PC-3 (cell line): ENCODE results near the gene PHC2. TPM values are rescaled to one million over a fixed set of nuclear protein-coding genes. Genes with fewer than 3 reads are reported as not detected.

Experiments
- ATAC-seq: fragments of 200-7000 bp; cut with Tn5 transposase; 2 replicates; pipeline ENCODE4 v1.9.1; 2020; ENCODE audit warnings: mild to moderate bottlenecking, moderate library complexity
- BruUV-seq: library from RNA; stranded (reverse); fragments of 400-500 nt; replicated peaks from 2 replicates; lab custom pipeline; 2021; lab: Mats Ljungman, UMichigan
- CTCF ChIA-PET: fragments of 300-600 bp; sonication (Branson Sonifier 250); formaldehyde crosslinking; loops from one replicate; lab custom pipeline; 2022; ENCODE audit warnings: antibody characterized with exemption; lab: Charles Lee
- POLR2A ChIA-PET: fragments of 300-600 bp; sonication (Branson Sonifier 250); formaldehyde crosslinking; loops from one replicate; lab custom pipeline; 2022; ENCODE audit warnings: antibody characterized with exemption; ENCODE audit not compliant: unreplicated experiment; lab: Charles Lee
- DNase-seq: peaks from one replicate; pipeline ENCODE4 v3.0.0-alpha.2; 2015
- H2AFZ ChIP-seq: fragments of 300-600 bp; sonication (generic); 2 replicates; pipeline ENCODE4 v1.6.0; 2016; ENCODE audit warnings: antibody characterized with exemption, low read length
- H3F3A ChIP-seq: fragments of 300-600 bp; sonication (generic); one replicate; pipeline ENCODE4 v1.6.0; 2017; ENCODE audit warnings: antibody characterized with exemption, low read length, control low read depth, mild to moderate bottlenecking; ENCODE audit not compliant: unreplicated experiment
- H3K27ac ChIP-seq: fragments of 300-600 bp; sonication (generic); 2 replicates; pipeline ENCODE4 v1.5.1; 2016; ENCODE audit warnings: mild to moderate bottlenecking, low read length
- H3K27me3 ChIP-seq: fragments of 300-600 bp; sonication (generic); 2 replicates; pipeline ENCODE4 v1.6.1; 2016; ENCODE audit warnings: low read length, mixed read lengths
- H3K36me3 ChIP-seq: fragments of 300-600 bp; sonication (generic); 2 replicates; pipeline ENCODE4 v1.6.1; 2016; ENCODE audit warnings: low read depth, mixed run types, low read length, mixed read lengths
- H3K4me1 ChIP-seq: fragments of 300-600 bp; sonication (generic); 2 replicates; pipeline ENCODE4 v1.5.1; 2016; ENCODE audit warnings: low read length; ENCODE audit not compliant: insufficient read depth
- H3K4me2 ChIP-seq: fragments of 300-600 bp; sonication (generic); 2 replicates; pipeline ENCODE4 v1.6.0; 2016; ENCODE audit warnings: low read length
- H3K4me3 ChIP-seq: fragments of 300-600 bp; sonication (generic); 2 replicates; pipeline ENCODE4 v1.5.1; 2016; ENCODE audit warnings: mild to moderate bottlenecking, low read length, mixed read lengths
- H3K79me2 ChIP-seq: fragments of 300-600 bp; sonication (generic); 2 replicates; pipeline ENCODE4 v1.6.1; 2017; ENCODE audit warnings: low read length, mixed read lengths
- H3K9ac ChIP-seq: fragments of 300-600 bp; sonication (generic); 2 replicates; pipeline ENCODE4 v1.6.0; 2016; ENCODE audit warnings: mild to moderate bottlenecking, low read length
- H3K9me2 ChIP-seq: fragments of 300-600 bp; sonication (generic); replicated peaks from 2 replicates; pipeline ENCODE4 v1.6.1; 2016; ENCODE audit warnings: mixed run types, low read length, mixed read lengths
- H3K9me3 ChIP-seq: fragments of 300-600 bp; sonication (generic); 2 replicates; pipeline ENCODE4 v1.6.1; 2016; ENCODE audit warnings: low read length, mixed read lengths
- H4K20me1 ChIP-seq: fragments of 300-600 bp; sonication (generic); 2 replicates; pipeline ENCODE4 v1.6.1; 2016; ENCODE audit warnings: low read length, mixed read lengths
- CTCF ChIP-seq: fragments of 300-600 bp; sonication (generic); conservative IDR thresholded peaks from 2 replicates; pipeline ENCODE4 v1.5.1; 2017; ENCODE audit warnings: antibody characterized with exemption, low read depth, mild to moderate bottlenecking, low read length
- EZH2 ChIP-seq: fragments of 300-600 bp; sonication (generic); IDR thresholded peaks from one replicate; pipeline ENCODE4 v1.6.1; 2017; ENCODE audit warnings: antibody characterized with exemption, mild to moderate bottlenecking, low read length; ENCODE audit not compliant: unreplicated experiment
- EZH2phosphoT487 ChIP-seq: fragments of 300-600 bp; sonication (generic); IDR thresholded peaks from 2 replicates; pipeline ENCODE4 v1.6.1; 2018; ENCODE audit warnings: mild to moderate bottlenecking, antibody characterized with exemption, low read length, borderline replicate concordance
- intact Hi-C: fragments of 100-400 bp; cut with micrococcal nuclease; formaldehyde crosslinking; loops from 2 replicates; pipeline ENCODE4 v1.9.0; 2023
- total RNA-seq: library from RNA; depleted of rRNA; stranded (reverse); fragments of >200 nt; gene quantifications from 2 replicates; pipeline ENCODE4 v1.2.3, GENCODE V29; 2014

The PHC2 gene
- total RNA-seq, 1 experiment from 2014 or later: 134 TPM

GRCh38 chr1:33336580-33336979, 94.3 kb downstream of the PHC2 start:
- no peak for TF ChIP-seq CTCF
- no peak for TF ChIP-seq EZH2
- no peak for TF ChIP-seq EZH2phosphoT487
- H3K36me3 ChIP-seq: peaks cover 64% of the 10 kb centered on the region
- ATAC-seq (no peak), DNase-seq (no peak)
- peaks cover 98% of the 10 kb centered on the region for H3K79me2 ChIP-seq
- H3F3A ChIP-seq: no peaks in the 10 kb centered on the region
- peaks cover 91% of the 10 kb centered on the region for H4K20me1 ChIP-seq
- no TSS peak for BruUV-seq
- POLR2A ChIA-PET: interaction anchor here (0.7 kb wide), 1 partner anchor 13 kb away, joined by 4 read pairs; no protein-coding TSS in a partner anchor
- intact Hi-C loops: no loop called here
- no peaks in the 10 kb centered on the region for H3K9me2 ChIP-seq
- H3K4me1 ChIP-seq: peaks cover 40% of the 10 kb centered on the region
- H3K9me3 ChIP-seq: no peaks in the 10 kb centered on the region
- no peak overlapping the region for H3K4me3 ChIP-seq
- CTCF ChIA-PET: no interaction called here
- no peak overlapping the region for H3K4me2 ChIP-seq
- no peak overlapping the region for H3K27ac ChIP-seq
- H2AFZ ChIP-seq: no peak overlapping the region
- H3K9ac ChIP-seq: no peak overlapping the region
- H3K27me3 ChIP-seq: no peaks in the 10 kb centered on the region

- Histone ChIP-seq H3F3A (no peaks in the 10 kb centered on the region), H3K79me2 (peaks cover 84% of the 10 kb centered on the region), H2AFZ (no peak overlapping the region), H3K4me1 (peaks cover 24% of the 10 kb centered on the region; the same call in 1 of the 2 replicates), H3K9me3 (no peaks in the 10 kb centered on the region), H3K27me3 (no peaks in the 10 kb centered on the region), H4K20me1 (peaks cover 79% of the 10 kb centered on the region), H3K27ac (no peak overlapping the region), H3K9me2 (no peaks in the 10 kb centered on the region), H3K4me3 (no peak overlapping the region), H3K36me3 (peaks cover 65% of the 10 kb centered on the region), H3K9ac (no peak overlapping the region), H3K4me2 (no peak overlapping the region)
- TF ChIP-seq EZH2: no peak
- no peak for TF ChIP-seq CTCF
- TF ChIP-seq EZH2phosphoT487: no peak
- DNase-seq: no peak
- intact Hi-C loops: no loop called here
- ATAC-seq: no peak
- CTCF ChIA-PET: interaction anchor here (1.2 kb wide), 1 partner anchor 40 kb away, joined by 18 read pairs; no protein-coding TSS in a partner anchor
- BruUV-seq: no TSS peak
- POLR2A ChIA-PET: no interaction called here
Observed at GRCh38 chr1:33335020-33335419, 95.9 kb downstream of the PHC2 start.

- Histone ChIP-seq H3K36me3 (peaks cover 65% of the 10 kb centered on the region), H3K4me2 (no peak overlapping the region), H3K27ac (no peak overlapping the region), H2AFZ (no peak overlapping the region), H3K4me1 (peaks cover 16% of the 10 kb centered on the region; the same call in 1 of the 2 replicates), H3K9me3 (no peaks in the 10 kb centered on the region), H3K79me2 (peaks cover 75% of the 10 kb centered on the region), H4K20me1 (peaks cover 70% of the 10 kb centered on the region), H3F3A (no peaks in the 10 kb centered on the region), H3K9ac (no peak overlapping the region), H3K27me3 (no peaks in the 10 kb centered on the region), H3K4me3 (no peak overlapping the region), H3K9me2 (no peaks in the 10 kb centered on the region)
- POLR2A ChIA-PET: interaction anchor here (0.5 kb wide), 1 partner anchor 179 kb away, joined by 3 read pairs; no protein-coding TSS in a partner anchor
- intact Hi-C loops: no loop called here
- ATAC-seq (no peak), DNase-seq (no peak)
- CTCF ChIA-PET: no interaction called here
- no peak for TF ChIP-seq EZH2phosphoT487
- no peak for TF ChIP-seq EZH2
- no peak for TF ChIP-seq CTCF
- no TSS peak for BruUV-seq
Observed at GRCh38 chr1:33334081-33334552, 96.8 kb downstream of the PHC2 start.
